COLO829 (cell line): ENCODE measurements around the gene FPGS.
A peak's percentile ranks its signal among the peaks of the same experiment; 100 is the strongest.
"Not testable (repeated sequence)": the region's sequence is repeated elsewhere in the genome, so short reads cannot be mapped to it uniquely, and the experiment has no call there.

Experiments used
- DNase-seq: peaks from one replicate; pipeline ENCODE4 v3.0.0; 2012; ENCODE audit warnings: low spot score

FPGS gene

DNA sequence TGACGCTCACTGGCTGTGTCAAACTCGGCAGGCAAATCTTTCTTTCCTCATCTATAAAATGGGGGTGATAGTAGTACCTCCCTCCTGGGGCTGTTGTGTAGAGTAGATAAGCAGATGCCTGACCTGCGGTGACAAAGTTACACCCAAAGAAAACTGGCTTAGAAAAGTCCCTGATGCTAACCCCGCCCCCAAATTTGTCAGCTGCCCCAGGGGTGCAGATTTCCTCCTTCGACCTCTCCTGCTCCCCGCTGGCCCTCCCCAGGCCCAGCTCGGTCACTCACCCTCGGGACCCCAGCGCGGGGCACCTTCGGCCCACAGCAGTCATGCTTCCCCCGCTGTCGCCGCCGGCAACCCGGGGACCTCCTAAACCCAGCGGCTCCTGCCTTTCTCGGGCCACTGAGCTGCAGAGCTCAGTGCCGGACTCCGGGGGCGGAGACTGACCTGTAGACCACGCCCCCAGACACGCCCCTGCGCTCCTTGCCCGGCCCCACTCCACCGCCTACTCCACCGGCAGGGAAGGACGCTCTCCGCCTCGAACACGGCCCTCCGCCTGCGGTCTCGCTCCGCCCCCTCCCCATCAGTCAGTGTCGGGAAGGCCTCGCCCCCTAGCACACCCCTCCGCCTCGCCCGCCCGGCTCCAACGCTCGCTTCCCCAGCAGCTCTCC is 31.6 kb upstream of the FPGS start:
- peak; percentile 99 for DNase-seq

DNA sequence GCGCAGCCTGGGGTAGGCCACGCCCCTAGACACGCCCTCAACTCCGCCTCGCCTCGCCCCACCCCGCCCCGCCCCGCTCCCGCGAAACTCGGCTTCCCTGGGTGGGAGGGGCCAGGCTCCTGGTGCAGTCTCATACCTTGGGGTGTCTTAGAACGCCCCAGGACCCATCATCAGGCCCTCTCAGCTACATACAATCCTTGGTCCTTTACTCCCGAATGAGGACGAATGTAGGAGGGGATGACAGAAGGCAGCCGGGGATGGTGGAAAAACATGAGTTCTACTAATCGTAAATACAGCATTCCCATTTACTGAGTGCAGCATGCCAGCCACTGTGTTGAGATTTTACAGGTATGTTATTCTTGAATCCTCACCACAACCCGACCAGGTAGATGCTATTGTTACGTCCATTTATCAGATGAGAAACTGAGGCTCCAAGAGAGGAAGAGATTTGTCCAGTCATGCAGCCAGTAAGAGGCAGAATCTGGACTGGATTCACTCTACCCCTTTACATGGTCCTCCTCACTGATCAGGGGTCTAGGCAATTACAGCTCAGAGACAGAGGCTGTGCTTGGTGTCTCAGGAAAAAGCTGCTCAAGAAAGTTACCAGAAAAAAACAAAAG is 31.0 kb upstream of the FPGS start:
- no peak for DNase-seq

DNA sequence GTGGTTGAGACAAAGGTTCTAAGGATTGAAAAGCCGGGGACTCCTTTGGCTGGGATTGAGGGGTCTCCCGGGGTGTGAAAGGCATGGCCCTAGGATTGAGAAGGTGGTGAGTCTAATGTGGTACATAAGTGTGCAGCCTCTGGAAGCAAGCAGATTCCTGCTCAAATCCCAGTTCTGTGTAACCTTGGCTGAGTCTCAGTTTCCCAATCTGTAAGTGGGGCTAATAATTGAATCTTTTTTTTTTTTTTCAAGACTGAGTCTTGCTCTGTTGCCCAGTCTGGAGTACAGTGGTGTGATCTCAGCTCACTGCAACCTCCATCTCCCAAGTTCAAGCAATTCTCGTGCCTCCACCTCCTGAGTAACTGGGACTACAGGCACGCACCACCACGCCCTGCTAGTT is 30.1 kb upstream of the FPGS start:
- no peak for DNase-seq

DNA sequence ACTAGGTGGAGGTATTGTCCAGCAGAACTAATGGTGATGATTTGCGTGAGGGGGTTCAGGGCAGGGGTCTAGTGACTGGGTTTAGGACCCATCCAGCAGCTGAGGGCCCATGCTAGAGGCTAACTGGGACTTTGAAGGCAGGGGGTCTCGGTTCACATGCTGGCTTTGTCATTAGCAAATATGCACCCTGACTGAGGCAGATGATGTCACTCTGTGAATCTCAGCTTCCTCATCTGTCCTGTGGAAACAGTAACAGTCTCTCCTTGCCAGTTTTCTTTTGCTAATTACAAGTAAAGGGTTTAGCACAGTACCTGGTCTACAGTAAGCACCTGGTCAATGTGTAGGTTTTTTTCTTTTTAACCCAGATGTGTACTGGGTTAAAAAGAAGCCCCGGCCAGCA is 29.4 kb upstream of the FPGS start:
- no peak for DNase-seq

DNA sequence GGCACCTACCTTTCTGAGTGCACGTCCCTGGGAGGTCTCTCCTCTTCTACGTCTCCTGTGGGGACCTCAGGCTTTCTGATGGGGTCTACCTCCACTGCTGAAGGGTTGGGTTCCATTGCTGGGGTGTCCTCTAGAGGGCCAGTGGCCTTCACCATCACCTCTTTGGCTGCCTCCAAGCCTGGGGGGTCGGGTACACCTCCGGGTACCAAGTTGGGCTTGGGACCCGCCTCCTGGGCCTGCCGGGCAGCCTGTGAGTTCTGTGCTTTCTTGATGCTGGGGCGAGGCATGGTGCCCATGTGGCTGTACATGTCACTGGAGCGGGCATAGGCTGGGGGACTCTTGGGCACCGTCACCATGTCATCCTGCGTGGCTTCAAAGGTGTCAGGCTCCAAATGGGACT is 28.7 kb upstream of the FPGS start:
- DNase-seq = no peak

DNA sequence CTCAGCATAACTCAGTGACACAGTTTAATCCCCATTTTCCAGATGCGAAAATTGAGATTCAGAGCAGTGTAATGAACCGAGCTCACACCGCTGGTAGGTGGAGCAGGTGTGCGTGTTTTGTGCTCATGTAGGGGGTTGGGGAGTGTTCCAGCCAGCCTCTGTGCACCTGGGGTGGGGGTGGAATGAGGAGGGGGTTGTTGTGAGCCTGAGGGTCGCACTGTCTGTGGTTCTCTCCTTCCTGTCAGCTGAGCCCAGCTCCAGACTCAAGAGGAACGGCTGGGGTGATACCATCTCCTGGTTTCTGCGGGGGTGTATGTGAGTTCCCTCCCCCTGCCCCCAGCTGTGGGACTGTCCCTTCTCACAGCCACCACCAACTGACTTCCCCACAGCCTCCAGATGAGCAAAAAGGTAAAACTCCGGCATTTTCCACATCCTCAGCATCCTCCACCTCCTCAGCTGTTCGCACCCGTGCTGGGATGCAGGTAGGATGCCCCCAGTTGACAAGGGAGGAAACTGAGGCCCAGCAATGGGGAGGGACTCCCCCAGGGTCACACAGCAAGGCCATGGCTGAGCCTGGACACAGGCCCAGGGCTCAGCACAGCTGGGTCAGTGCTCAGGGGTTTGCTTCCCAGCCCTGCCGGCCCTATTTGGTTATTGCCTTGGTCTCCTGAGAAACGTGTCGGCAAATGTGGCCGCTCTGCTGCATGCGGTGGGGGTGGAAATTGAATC is 26.3 kb upstream of the FPGS start:
- DNase-seq = no peak

DNA sequence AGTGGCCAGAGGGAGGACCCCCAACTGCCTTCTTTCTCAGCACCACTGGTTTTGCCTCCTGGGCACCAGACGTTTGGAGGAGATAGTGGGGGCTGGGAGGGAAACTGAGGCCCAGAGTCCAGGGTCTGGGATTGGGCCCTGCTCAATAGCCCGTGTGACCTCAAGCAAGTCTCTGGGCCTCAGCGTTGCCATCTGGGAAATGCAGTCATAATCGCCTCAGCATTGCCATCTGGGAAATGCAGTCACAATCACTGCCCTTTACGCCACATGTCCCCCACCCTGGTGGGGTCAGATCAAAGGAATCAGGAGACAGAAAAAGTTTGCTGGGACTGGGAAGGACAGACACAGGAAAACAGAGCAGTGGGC is 25.8 kb upstream of the FPGS start:
- no peak for DNase-seq

DNA sequence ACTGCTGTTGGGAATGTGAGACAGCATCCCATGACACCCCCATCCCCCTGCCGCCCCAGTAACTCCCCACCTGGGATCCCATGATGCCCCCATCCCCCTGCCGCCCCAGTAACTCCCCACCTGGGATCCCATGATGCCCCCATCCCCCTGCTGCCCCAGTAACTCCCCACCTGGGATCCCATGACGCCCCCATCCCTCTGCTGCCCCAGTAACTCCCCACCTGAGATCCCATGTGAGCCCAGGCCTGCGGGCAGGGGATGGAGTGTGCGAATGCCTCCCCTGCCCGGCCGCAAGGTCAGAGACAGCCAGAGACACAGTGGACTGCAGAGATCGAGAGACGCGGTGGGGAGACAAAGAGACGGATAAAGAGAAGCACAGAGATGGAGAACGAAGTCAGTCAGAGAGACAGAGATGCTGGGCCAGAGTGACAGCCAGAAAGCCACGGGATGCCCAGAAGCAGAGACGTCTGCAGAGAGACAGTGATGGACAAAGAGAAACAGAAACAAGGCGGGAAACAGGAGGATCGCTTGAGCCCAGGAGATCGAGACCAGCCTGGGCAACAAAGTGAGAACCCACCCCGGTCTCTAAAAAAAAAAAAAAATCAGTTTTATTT is 25.2 kb upstream of the FPGS start:
- DNase-seq = no peak

DNA sequence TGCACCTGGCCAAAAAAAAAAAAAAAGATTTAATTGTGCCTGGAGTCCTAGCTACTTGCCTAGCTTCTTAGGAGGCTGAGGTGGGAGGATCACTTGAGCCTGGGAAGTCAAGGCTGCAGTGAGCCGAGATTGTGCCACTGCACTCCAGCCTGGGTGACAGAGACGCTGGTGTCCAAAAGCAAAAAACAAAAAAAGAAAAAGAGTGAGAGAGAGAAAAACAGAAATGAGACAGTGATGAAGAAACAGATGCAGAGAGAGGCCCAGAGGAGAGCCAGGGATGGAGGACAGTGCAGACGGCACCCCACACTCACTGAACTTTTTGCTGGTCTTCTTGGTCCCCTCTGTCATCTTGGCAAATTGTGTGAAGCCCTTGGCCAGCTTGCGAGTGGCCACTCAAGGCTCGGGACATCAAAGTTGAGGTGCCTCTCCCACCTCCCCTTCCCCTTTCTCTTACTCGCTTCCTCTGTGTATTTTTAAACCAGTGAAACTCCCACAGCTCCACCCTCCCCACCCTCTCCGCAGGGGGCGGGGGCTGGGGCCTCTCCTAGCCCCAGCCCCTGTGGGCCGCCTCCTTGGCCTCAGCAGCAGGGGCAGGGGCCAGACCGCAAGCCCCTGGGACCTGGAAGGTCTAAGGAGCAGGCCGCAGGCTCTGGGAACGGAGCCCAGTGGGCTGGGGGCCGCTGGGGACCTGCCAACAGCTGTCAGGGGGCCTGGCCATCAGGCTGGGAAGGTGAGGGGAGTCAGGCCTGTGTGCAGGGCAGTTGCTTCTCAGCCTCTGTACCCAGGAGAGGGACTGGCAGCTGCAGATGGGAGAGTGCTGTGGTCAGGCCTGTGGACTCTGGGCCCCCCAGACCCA is 24.2 kb upstream of the FPGS start, which contains the start of gene SH2D3C:
Gene SH2D3C, minus strand, starts transcription at position 387 of the 856 bp plus-strand sequence. Its CDS starts 39 bp downstream, at position 348.
- no peak for DNase-seq

DNA sequence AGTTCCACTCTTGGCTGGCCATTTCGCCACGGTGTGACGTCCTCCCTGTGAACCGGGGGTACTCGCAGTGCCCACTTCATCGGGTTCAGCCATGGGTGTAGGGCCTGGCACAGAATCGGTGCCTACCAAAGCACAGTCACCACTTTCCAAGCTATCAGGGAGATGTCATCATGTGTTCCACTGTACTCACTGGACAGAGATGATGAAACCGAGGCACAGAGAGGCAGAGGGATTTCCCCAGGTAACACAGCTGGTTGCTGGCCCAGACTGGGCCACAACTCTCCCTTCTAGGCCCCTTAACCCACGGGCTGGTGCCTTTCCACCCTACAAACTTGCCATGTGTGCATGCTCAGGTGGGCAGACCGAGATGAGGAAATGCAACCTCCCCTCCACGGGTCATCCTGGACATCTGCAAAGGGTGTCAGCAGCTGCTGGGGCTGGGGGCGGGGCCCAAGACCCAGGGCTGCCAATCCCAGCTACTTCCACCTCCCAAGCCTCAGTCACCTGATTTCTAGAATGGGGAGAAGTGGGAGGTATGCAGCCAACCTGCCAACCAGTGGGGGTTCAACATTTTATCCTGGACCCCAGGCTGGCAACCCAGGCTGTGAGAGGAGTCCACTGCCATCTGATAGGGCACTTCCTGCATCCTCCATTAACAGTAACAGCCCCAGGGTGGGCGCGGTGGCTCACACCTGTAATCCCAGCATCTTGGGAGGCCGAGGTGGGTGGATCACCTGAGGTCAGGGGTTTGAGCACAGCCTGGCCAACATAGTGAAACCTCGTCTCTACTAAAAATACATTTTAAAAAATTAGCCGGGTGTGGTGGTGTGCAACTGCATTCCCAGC is 23.3 kb upstream of the FPGS start:
- DNase-seq = no peak

DNA sequence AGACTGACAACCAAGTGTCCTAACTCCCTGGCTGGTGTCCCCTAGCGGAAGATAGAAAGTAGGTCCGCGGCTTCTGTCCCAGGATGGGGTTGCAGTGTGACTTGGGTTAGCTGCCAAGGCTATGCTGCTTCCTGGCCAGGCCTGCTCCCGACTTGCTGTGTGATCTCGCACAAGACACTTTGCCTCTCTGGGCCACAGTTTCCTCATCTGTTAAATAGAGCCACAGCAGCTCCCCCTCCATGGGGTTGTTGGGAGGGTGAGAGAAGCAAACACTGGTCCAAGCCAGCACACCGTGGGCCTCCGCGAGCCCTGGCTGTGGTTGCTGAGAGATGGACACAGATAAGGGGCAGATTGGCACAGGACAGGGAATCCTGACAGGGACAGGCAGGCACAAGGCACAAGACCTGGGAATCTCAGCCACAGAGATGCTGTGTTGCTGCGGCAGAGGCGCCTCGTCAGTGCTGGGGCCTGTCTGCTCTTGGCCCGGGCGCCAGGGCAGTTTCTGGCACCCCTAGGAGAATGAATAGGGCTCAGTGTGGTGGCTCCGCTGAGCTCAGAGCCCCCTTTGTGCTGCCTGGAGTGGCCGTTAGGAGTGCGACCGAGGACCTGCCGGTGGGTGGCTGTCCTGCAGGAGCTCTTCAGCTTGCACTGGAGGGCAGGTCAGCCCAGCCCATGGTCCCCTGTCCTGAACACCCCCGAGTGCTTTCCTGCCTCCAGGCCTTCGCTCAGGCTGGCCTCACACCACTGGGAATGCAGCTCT is 22.4 kb upstream of the FPGS start:
- DNase-seq = no peak

DNA sequence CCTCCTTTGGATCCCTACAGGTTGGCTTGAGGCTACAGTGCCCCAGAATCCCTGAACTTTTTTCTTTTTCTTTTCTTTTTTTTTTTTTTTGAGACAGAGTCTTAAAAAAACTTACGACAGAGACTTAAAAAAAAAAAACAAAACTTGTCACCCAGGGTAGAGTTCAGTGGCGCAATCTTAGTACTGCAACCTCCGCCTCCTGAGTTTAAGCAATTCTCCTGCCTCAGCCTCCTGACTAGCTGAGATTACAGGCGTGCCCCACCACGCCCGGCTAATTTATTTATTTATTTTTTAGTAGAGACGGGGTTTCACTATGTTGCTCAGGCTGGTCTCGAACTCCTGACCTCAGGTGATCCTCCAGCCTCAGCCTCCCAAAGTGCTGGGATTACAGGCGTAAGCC is 21.8 kb upstream of the FPGS start:
- DNase-seq = not testable (repeated sequence)

DNA sequence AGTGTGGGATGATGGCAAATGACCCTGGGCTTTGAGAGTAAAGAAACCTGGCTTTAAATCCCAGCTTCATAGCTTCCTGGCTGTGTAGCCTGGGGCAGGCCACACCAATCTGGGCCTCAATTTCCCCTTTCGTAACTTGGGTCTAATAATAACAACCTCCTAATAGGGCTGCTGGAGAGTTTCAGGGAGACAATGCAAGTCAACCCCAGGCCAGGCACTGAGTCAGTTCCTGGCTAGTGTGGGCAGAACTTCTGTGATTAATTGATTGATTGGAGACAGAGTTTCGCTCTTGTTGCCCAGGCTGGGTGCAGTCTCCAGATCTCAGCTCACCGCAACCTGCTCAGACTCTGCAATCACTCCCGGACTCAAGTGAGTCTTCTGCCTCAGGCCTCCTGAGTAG is 20.9 kb upstream of the FPGS start:
- DNase-seq = no peak

DNA sequence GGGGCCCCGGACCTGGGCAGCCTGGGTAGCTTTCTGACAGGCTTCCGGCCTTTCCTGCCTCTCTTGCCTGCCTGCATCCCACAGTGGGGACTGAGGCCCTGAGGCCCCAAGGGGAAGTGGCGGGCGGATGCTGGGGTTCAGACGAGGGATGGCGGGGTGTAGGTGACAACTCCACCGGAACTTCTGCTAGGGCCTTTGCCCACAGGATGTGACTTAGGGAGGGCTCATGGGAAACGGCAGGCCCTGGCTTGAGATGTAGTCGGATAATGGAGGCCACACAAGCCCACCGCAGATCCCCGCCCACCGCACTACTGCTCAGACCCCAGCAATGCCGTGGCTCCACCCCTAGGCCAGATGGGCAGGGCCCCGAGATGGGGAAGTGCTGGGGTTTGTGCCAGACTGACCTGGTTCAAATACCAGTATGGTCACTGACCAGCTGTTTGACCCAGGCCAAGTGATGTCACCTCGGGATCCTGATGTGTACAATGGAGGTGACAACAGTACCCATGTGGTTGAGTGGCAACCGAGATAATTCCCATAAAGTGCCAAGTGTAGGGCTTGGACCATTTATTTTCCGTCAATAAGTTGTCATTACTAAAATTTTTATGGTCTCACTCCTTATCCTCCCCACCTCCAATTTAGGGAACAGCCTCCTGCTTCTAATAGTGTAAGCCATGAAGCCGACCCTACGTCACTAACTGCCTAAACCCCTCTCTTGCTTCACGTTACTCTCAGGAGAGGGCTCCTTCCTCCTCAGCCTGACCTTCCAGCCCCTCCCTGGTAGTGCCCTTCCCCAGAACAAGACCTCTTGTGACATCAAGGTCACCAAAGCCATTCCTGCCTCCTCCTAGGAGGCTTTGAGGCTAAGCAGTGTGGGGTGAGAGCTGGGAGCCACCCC is 19.3 kb upstream of the FPGS start:
- DNase-seq = no peak

DNA sequence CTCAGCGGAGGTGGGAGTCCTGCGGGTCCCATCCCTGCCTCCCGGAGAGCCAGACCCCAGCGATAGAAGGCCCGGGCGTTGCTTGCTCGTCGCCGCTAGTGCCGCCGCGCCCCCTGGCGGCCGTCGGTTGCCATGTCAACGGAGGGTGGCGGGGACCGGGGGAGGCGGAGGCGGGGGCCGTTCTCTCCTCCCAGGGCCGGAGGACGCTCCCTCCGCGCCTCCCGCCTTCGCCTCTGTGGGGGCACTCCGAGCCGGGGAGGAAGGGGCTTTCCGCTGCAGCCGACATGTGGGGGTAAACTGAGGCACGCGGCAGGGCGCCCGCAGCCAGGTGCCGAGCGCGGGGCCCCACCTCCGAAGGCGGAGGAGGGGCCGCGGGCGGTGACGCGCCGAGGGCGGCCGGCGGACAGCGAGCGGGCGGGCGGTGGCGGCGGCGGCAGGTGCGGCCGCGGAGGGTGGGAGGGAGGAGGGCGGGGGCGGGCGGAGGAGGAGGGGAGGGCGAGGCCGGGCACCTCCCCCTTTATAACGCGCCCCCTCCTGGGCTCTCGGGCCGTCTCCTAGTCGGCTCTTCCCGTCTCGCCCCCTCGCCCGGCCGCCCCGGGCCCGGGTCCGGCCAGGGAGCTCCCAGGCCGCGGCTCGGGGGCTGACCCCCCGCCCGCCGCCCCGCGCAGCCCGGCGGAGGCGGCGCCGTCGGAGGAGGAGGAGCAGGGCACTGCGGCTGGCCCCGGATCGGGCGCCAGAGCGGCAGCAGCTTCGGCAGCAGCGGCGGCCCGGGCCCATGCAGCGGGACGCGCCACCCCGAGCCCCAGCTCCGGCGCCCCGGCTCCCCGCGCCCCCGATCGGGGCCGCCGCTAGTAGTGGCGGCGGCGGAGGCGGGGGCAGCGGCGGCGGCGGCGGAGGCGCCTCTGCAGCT is 17.4 kb upstream of the FPGS start:
- DNase-seq = peak; percentile 92

DNA sequence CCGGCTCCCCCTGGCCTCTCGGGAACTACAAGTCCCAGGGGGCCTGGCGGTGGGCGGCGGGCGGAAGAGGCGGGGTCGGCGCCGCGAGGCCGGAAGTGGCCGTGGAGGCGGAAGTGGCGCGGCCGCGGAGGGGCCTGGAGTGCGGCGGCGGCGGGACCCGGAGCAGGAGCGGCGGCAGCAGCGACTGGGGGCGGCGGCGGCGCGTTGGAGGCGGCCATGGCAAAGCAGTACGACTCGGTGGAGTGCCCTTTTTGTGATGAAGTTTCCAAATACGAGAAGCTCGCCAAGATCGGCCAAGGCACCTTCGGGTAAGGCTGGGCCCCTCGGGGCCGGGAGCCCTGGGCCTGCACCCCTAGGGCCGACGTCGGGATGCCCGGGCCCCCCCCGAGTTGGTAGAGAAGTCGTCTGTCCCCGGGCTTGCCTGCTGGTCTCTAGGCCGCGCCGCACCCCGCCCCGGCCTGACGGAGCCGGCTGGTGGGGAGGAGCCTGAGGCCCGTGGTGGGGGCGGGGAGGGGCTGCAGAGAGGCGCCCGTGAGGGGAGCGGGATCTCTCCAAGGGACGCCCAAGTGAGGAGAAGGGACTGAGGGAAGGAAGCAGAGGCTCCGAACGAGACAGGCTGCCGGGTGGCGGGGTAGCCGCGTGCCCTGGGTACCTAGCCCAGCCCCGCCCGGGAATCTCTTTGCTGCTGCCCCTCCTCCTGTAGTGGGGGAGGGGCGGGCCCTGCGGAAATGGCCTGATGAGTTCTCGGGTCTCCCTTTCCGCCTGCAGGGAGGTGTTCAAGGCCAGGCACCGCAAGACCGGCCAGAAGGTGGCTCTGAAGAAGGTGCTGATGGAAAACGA is 16.5 kb upstream of the FPGS start, which contains the start of gene CDK9:
Gene CDK9, plus strand, starts transcription at position 102 of the 840 bp plus-strand sequence. Its CDS starts 115 bp downstream, at position 217.
- DNase-seq = peak; percentile 96

DNA sequence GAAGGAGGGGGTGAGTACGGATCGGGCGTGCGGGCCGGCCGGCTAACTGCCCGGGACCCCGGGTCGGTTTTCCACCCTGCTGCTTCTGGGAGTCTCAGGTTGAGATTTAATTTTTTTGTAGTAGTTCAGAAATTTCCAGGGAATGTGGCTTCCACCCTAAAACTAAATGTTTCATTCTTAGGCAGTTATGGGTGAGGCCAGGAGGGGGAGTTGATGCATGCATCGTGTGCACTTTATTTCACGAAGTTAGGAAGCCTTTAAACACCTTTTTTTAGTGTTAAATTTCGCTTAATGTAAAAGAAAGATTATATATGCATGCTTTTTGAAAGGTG is 15.9 kb upstream of the FPGS start:
- no peak for DNase-seq
